Adrenal gland (tissue), 19 donors: ENCODE measurements around the gene NQO1. TPM values are rescaled to one million over a fixed set of nuclear protein-coding genes. Genes with fewer than 3 reads are reported as not detected.

Experiments used
- DNase-seq, 7 donors: peaks; one replicate each; pipeline ENCODE4 v3.0.0-alpha.2; 2019 to 2020
- H3K27ac ChIP-seq, 5 donors: fragments of 200-600 bp; sonication (generic) in 4 of 5; 1 replicate in 3 of 5; 2 replicates in 2 of 5; pipeline versions ENCODE4 v1.5.1 to v1.8.0; 2016 to 2020; ENCODE audit warnings: mild to moderate bottlenecking in 1 of 5
- H3K27me3 ChIP-seq: fragments of 200-600 bp; 2 replicates; pipeline ENCODE4 v1.8.0; 2021
- H3K36me3 ChIP-seq, 2 donors: fragments of 200-600 bp; replicated peaks in 1 of 2; 1 replicate in 1 of 2; 2 replicates in 1 of 2; pipeline versions ENCODE4 v1.5.1 to v1.8.0; 2018 to 2022
- H3K4me1 ChIP-seq, 2 donors: fragments of 200-600 bp; replicated peaks in 1 of 2; 1 replicate in 1 of 2; 2 replicates in 1 of 2; pipeline versions ENCODE4 v1.5.1 to v1.8.0; 2018 to 2021
- H3K4me3 ChIP-seq, 4 donors: fragments of 200-600 bp; sonication (generic) in 3 of 4; one replicate each; pipeline ENCODE4 v1.5.1; 2016 to 2018
- H3K9me3 ChIP-seq, 3 donors: fragments of 200-600 bp; sonication (generic) in 1 of 3; replicated peaks in 1 of 3; 1 replicate in 2 of 3; 2 replicates in 1 of 3; pipeline versions ENCODE4 v1.5.1 to v1.8.0; 2016 to 2021
- CTCF ChIP-seq, 6 experiments: fragments of 450-650 bp in 4 of 6; fragments of 200-600 bp in 2 of 6; sonication (generic) in 1 of 6; IDR thresholded peaks; 1 replicate in 5 of 6; 2 replicates in 1 of 6; pipeline versions ENCODE4 v1.5.1 to v1.8.0; 2016 to 2021; ENCODE audit warnings: antibody characterized with exemption in 6 of 6, mild to moderate bottlenecking in 2 of 6, moderate library complexity in 1 of 6
- POLR2A ChIP-seq, 2 donors: fragments of 450-650 bp; IDR thresholded peaks; one replicate each; pipeline ENCODE4 v1.6.1; 2017; ENCODE audit warnings: antibody characterized with exemption in 2 of 2, mild to moderate bottlenecking in 2 of 2, moderate library complexity in 1 of 2
- WGBS, 4 donors: extraction: QIAGEN DNeasy Blood & Tissue Kit in 2 of 4; methylation state at CpG; one replicate each; pipeline versions ENCODE4 v1.1.5 to v1.1.7; 2013 to 2017; 5-methylcytosine and 5-hydroxymethylcytosine counted together
- intact Hi-C, 2 donors: fragments of 100-400 bp; cut with DNase I; formaldehyde crosslinking; loops; one replicate each; pipeline versions ENCODE4 v1.14.1 to v1.15.0; 2022 to 2023
- long read RNA-seq, 10 donors: library from polyadenylated mRNA in 3 of 10; unstranded in 2 of 10; stranded (forward) in 1 of 10; transcript quantifications; one replicate each; pipeline ENCODE4 v2.0.0 and lab custom pipeline, GENCODE V29; 2021 to 2026
- polyA plus RNA-seq, 3 donors: library from polyadenylated mRNA; stranded (reverse); fragments of 200-250 nt in 2 of 3; fragments of 350-450 nt in 1 of 3; fragmentation: Illumina TruSeq in 1 of 3; extraction: RNeasy Lipid Tissue Mini Kit (QIAGEN cat#74804) in 1 of 3; gene quantifications; one replicate each; pipeline ENCODE4 v1.2.3, GENCODE V29; 2013 to 2014
- total RNA-seq, 9 donors: library from RNA; depleted of rRNA in 4 of 9; stranded (reverse); fragments of >200 nt in 4 of 9; fragments of 120-200 nt in 1 of 9; fragmentation: NEBNext Ultra II Directional in 1 of 9; extraction: Animal tissue kit (Norgen Biotek cat#: 25700) in 1 of 9; gene quantifications; one replicate each; pipeline versions ENCODE4 v1.1.0 to v1.2.4, GENCODE V29; 2013 to 2023
- donor health status: healthy with polysubstance abuse.
- donor health status: Bipolar disorder and iron deficiency.
- donor health status: DM: yes; HTN: yes; CAD: no.
- donor health status: DM: no; HTN: no; CAD: no.
- donor health status: DM: no; HTN: no; CAD: no.
- donor health status: DM: yes; HTN: yes; CAD: no.

NQO1 gene
- total RNA-seq (100 to 1,000 TPM in 4 of 9 donors, 10 to 100 TPM in 5; 52.1 to 226 (median 93.5) TPM), polyA plus RNA-seq (100 to 1,000 TPM in 2 of 3 donors, 10 to 100 TPM in 1; 22.0 to 171 (median 102) TPM)
- long read RNA-seq, donor 1, transcript NQO1-201 (6 exons, 2,912 nt) = major isoform, 20 of 27 reads
- long read RNA-seq, donor 1, partial matches to known transcripts = 0 of 27 reads
- long read RNA-seq, donor 1, other reads (novel, unspliced or antisense) = 0 of 27 reads
- long read RNA-seq, donor 2, transcript NQO1-201 (6 exons, 2,912 nt) = major isoform, 5 of 6 reads
- long read RNA-seq, donor 2, partial matches to known transcripts = 0 of 6 reads
- long read RNA-seq, donor 2, other reads (novel, unspliced or antisense) = 0 of 6 reads
- long read RNA-seq, donor 3, transcript NQO1-201 (6 exons, 2,912 nt) = major isoform, 6 of 10 reads
- long read RNA-seq, donor 3, partial matches to known transcripts = 0 of 10 reads
- long read RNA-seq, donor 3, other reads (novel, unspliced or antisense) = 0 of 10 reads
- long read RNA-seq, donor 4, transcript NQO1-202 (5 exons, 1,105 nt) = minor isoform, 7 of 69 reads
- long read RNA-seq, donor 4, transcript NQO1-201 (6 exons, 2,912 nt) = major isoform, 55 of 69 reads
- long read RNA-seq, donor 4, partial matches to known transcripts = 1 of 69 reads
- long read RNA-seq, donor 4, other reads (novel, unspliced or antisense) = 4 of 69 reads
- long read RNA-seq, donor 5, transcript NQO1-201 (6 exons, 2,912 nt) = major isoform, 42 of 59 reads
- long read RNA-seq, donor 5, transcript NQO1-202 (5 exons, 1,105 nt) = minor isoform, 5 of 59 reads
- long read RNA-seq, donor 5, transcript NQO1-203 (5 exons, 2,527 nt) = minor isoform, 5 of 59 reads
- long read RNA-seq, donor 5, partial matches to known transcripts = 6 of 59 reads
- long read RNA-seq, donor 5, other reads (novel, unspliced or antisense) = 1 of 59 reads
- long read RNA-seq, donor 6, transcript NQO1-201 (6 exons, 2,912 nt) = major isoform, 40 of 52 reads
- long read RNA-seq, donor 6, transcript NQO1-202 (5 exons, 1,105 nt) = minor isoform, 5 of 52 reads
- long read RNA-seq, donor 6, partial matches to known transcripts = 2 of 52 reads
- long read RNA-seq, donor 6, other reads (novel, unspliced or antisense) = 3 of 52 reads
- long read RNA-seq, donor 7, transcript NQO1-201 (6 exons, 2,912 nt) = major isoform, 11 of 11 reads
- long read RNA-seq, donor 7, partial matches to known transcripts = 0 of 11 reads
- long read RNA-seq, donor 7, other reads (novel, unspliced or antisense) = 0 of 11 reads
- long read RNA-seq, donor 8, transcript NQO1-201 (6 exons, 2,912 nt) = major isoform, 19 of 24 reads
- long read RNA-seq, donor 8, partial matches to known transcripts = 0 of 24 reads
- long read RNA-seq, donor 8, other reads (novel, unspliced or antisense) = 0 of 24 reads
- long read RNA-seq, donor 9, transcript NQO1-201 (6 exons, 2,912 nt) = major isoform, 15 of 16 reads
- long read RNA-seq, donor 9, partial matches to known transcripts = 0 of 16 reads
- long read RNA-seq, donor 9, other reads (novel, unspliced or antisense) = 0 of 16 reads
- long read RNA-seq, donor 10, partial matches to known transcripts = 0 of 4 reads
- long read RNA-seq, donor 10, other reads (novel, unspliced or antisense) = 0 of 4 reads

DNA sequence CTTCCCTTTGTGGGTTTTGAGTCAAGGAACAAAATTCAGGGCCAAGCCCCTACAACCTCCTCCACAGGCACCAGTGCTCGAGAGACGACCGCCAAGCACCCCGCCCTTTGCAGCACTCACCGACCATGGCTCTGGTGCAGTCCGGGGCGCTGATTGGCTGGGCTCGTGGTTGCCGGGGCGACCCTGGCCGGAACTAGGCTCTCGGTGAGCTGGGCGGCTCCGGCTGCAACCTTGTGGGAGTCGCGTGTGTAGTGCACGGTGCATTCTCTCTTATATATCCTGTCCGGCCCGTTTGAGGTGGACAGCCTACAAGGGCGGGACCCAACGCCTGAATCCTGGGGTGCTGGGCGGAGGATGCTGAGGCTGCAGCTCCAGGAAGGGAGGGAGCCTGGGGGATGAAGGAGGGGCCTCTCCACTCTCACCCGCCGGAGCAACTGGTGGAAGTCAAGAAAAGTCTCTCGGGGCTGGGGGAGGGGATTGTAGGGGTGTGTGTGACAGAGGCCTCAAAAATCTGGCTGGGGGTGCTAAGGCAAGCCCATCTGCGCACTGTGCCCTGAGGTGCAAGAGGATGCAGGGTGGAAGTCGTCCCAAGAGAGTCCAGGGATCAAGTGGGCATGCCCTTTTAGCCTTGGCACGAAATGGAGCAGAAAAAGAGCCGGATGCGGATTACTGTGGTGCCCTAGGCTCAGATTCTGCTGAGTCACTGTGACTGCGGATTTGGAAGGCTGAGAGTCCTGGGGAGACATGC lies at the start of gene NQO1:
TSS of gene NQO1 (minus strand) at position 248 of the 748 bp plus-strand sequence. CDS start at position 127, 121 bp downstream.
- intact Hi-C loops = no loop called here
- peak; percentile 91 to 98 (median 97) for DNase-seq
- Histone ChIP-seq H3K27me3 (no peaks in the 10 kb centered on the region), H3K4me1 (peaks cover 21 to 22% of the 10 kb centered on the region in 2 donors), H3K9me3 (no peaks in the 10 kb centered on the region), H3K27ac (peak within 1 kb of the TSS; percentile 63 to 94 (median 83)), H3K4me3 (peak within 1 kb of the TSS in 3 of 4 donors; percentile 2 to 67 (median 14)), H3K36me3 (no peaks in the 10 kb centered on the region)
- whole genome bisulfite sequencing, 4 donors = 0 to 1% (median 0%) methylated on average over 14 to 31 of the region's 31 CpGs
- TF ChIP-seq POLR2A (IDR thresholded peaks at IDR 0.05) (peak; percentile 33 to 80), CTCF (IDR thresholded peaks at IDR 0.05) (no peak)

- intact Hi-C loops = no loop called here
- peaks cover 12 to 26% of the 10 kb centered on the region in 2 donors for H3K4me1 ChIP-seq
- TF ChIP-seq POLR2A (IDR thresholded peaks at IDR 0.05) = no peak
- H3K27me3 ChIP-seq = no peaks in the 10 kb centered on the region
- H3K27ac ChIP-seq = no peak overlapping the region
- no peaks in the 10 kb centered on the region for H3K9me3 ChIP-seq
- no peak for DNase-seq
- H3K4me3 ChIP-seq = no peak overlapping the region
- H3K36me3 ChIP-seq = peaks cover 0 to 5% of the 10 kb centered on the region in 2 donors
Measured at GRCh38 chr16:69775563-69775962, 49.2 kb upstream of the NQO1 start.

DNA sequence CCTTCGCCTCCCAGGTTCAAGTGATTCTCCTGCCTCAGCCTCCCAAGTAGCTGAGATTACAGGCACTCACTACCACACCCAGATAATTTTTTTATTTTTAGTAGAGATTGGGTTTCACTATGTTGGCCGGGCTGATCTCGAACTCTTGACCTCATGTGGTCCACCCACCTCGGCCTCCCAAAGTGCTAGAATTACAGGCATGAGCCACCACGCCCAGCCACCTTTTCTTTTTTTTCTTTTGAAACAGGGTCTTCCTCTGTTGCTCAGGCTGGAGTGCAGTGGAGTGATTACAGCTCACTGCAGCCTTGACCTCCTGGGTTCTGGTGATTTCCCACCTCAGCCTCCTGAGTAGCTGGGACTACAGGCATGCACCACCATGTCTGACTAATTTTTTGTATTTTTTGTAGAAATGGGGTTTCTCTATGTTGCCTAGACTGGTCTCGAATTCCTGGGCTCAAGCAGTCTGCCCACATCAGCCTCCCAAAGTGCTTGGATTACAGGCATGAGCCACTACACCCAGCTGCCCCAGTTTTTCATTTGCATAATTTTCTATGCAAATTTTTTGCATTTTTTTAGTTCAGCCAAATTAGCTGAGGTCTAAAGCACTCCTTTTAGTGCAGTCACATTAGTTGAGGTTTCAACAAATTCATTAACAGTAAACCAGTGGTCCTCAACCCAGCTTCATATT lies 47.0 kb upstream of the NQO1 start:
- WGBS, 4 donors = 77 to 81% (median 79%) methylated on average over 6 of the region's 6 CpGs
- no peak overlapping the region for H3K4me3 ChIP-seq
- intact Hi-C loops = no loop called here
- DNase-seq = no peak
- H3K36me3 ChIP-seq = peaks cover 0 to 5% of the 10 kb centered on the region in 2 donors
- H3K9me3 ChIP-seq = no peaks in the 10 kb centered on the region
- peak overlapping the region in 2 of 5 donors; percentile 46 to 72 for H3K27ac ChIP-seq
- TF ChIP-seq CTCF (IDR thresholded peaks at IDR 0.05) (no peak), POLR2A (IDR thresholded peaks at IDR 0.05) (no peak)
- H3K4me1 ChIP-seq = peaks cover 12 to 25% of the 10 kb centered on the region in 2 donors
- no peaks in the 10 kb centered on the region for H3K27me3 ChIP-seq
